KMS-11 (cell line): ENCODE data around the gene CTSD.

Source experiments
- H2AFZ ChIP-seq: fragments of 200-600 bp; sonication (generic); 2 replicates; pipeline ENCODE4 v1.6.1; 2016; ENCODE audit warnings: antibody characterized with exemption, mixed run types, low read depth
- H3K27ac ChIP-seq: fragments of 200-600 bp; sonication (generic); 2 replicates; pipeline ENCODE4 v1.6.1; 2016; ENCODE audit warnings: mild to moderate bottlenecking, mixed run types
- H3K27me3 ChIP-seq: fragments of 200-600 bp; sonication (generic); 2 replicates; pipeline ENCODE4 v1.6.1; 2017; ENCODE audit warnings: mild to moderate bottlenecking, low read depth, mixed run types, moderate library complexity; ENCODE audit not compliant: insufficient read depth
- H3K36me3 ChIP-seq: fragments of 200-600 bp; sonication (generic); 2 replicates; pipeline ENCODE4 v1.6.1; 2017; ENCODE audit warnings: mild to moderate bottlenecking, mixed run types; ENCODE audit not compliant: insufficient read depth
- H3K4me1 ChIP-seq: fragments of 200-600 bp; sonication (generic); 2 replicates; pipeline ENCODE4 v1.6.1; 2016; ENCODE audit warnings: mild to moderate bottlenecking, low read depth, mixed run types; ENCODE audit not compliant: poor library complexity, severe bottlenecking
- H3K4me2 ChIP-seq: fragments of 200-600 bp; sonication (generic); 2 replicates; pipeline ENCODE4 v1.7.0; 2016; ENCODE audit warnings: mild to moderate bottlenecking, mixed run types
- H3K4me3 ChIP-seq: fragments of 200-600 bp; sonication (generic); IDR thresholded peaks from 2 replicates; pipeline ENCODE4 v1.6.1; 2017; ENCODE audit warnings: low read depth, low read length, mixed read lengths; ENCODE audit not compliant: insufficient read depth
- H3K79me2 ChIP-seq: fragments of 200-600 bp; sonication (generic); 2 replicates; pipeline ENCODE4 v1.6.1; 2016; ENCODE audit warnings: low read depth, mixed run types; ENCODE audit not compliant: insufficient read depth
- H3K9ac ChIP-seq: fragments of 200-600 bp; sonication (generic); 2 replicates; pipeline ENCODE4 v1.6.1; 2016; ENCODE audit warnings: mild to moderate bottlenecking, mixed run types
- H4K20me1 ChIP-seq: fragments of 200-600 bp; sonication (generic); 2 replicates; pipeline ENCODE4 v1.6.1; 2016; ENCODE audit warnings: mild to moderate bottlenecking, mixed run types; ENCODE audit not compliant: insufficient read depth
- TF ChIP-seq, protein P1 (sequence below): fragments of 200-600 bp; sonication (generic); conservative IDR thresholded peaks from 2 replicates; pipeline ENCODE4 v1.6.1; 2017; ENCODE audit warnings: low read depth, mild to moderate bottlenecking, antibody characterized with exemption, low read length, moderate library complexity, mixed read lengths

CTSD gene

DNA sequence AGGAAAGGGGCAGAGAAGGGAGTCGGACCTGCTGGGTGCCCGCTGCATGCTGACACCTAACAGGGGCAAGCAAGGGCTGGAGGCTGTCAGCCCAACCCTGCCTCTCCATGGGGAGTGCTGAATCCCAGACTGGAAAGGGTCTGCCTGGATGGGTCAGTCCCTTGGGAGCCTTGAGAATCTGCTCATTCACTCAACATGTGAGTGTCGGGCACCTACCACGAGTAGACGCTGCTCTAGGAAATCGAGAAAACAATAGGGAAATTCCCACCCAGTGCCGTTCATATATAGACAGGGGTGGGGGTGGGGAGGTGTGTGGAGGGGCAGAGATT, 4.4 kb upstream of the CTSD start:
- H3K9ac ChIP-seq: no peak overlapping the region

DNA sequence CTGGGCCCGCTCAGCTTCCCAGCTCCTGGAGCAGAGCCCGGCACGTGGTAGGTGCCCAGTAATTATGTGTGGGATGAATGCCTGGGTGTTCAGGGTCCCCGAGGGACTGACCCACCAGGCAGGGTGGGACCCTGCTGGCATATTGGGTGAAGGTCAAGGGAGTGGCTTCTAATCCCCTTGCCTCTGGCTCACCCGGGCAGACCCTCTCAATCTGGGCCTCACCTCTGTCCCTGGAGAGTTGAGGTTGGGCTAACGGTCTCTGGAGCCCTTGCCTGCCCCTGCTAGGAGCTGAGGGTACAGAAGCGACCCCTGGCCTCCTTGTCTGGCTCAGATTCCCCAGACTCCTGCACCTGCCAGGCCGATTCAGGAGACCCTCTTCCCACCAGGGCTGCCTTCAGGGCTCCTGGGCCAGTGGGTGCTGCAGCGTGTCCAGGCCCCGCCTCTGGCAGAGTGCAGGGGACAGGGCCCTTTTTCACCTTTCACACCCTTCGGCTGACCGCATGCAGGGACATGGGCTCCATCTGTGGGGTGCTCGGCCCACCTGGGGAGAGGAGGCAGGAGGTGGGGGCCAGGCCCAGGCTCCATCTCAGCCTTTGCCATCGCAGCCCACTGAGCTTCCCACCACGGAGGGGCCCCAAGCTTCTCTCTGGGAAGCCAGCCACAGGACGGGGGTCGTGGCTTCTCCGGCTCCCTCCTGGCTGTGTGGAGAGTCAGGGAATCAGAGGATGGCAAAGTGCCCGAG, 3.8 kb upstream of the CTSD start:
- Histone ChIP-seq H2AFZ (no peak overlapping the region), H3K4me1 (peaks cover 6% of the 10 kb centered on the region), H3K27ac (no peak overlapping the region), H3K4me3 (no peak overlapping the region), H4K20me1 (no peaks in the 10 kb centered on the region), H3K9ac (no peak overlapping the region), H3K79me2 (no peaks in the 10 kb centered on the region), H3K27me3 (peaks cover 17% of the 10 kb centered on the region; the same call in 1 of the 2 replicates), H3K36me3 (no peaks in the 10 kb centered on the region), H3K4me2 (no peak overlapping the region)
- TF ChIP-seq, protein P1, sequence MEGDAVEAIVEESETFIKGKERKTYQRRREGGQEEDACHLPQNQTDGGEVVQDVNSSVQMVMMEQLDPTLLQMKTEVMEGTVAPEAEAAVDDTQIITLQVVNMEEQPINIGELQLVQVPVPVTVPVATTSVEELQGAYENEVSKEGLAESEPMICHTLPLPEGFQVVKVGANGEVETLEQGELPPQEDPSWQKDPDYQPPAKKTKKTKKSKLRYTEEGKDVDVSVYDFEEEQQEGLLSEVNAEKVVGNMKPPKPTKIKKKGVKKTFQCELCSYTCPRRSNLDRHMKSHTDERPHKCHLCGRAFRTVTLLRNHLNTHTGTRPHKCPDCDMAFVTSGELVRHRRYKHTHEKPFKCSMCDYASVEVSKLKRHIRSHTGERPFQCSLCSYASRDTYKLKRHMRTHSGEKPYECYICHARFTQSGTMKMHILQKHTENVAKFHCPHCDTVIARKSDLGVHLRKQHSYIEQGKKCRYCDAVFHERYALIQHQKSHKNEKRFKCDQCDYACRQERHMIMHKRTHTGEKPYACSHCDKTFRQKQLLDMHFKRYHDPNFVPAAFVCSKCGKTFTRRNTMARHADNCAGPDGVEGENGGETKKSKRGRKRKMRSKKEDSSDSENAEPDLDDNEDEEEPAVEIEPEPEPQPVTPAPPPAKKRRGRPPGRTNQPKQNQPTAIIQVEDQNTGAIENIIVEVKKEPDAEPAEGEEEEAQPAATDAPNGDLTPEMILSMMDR: no peak

More for the DNA sequence above, 4.4 kb upstream of the CTSD start:
- H3K4me2 ChIP-seq: no peak overlapping the region
- no peak overlapping the region for H3K27ac ChIP-seq
- TF ChIP-seq, protein P1: no peak
- peaks cover 7% of the 10 kb centered on the region for H3K4me1 ChIP-seq
- no peaks in the 10 kb centered on the region for H4K20me1 ChIP-seq
- H3K79me2 ChIP-seq: no peaks in the 10 kb centered on the region
- no peaks in the 10 kb centered on the region for H3K36me3 ChIP-seq
- H3K27me3 ChIP-seq: peaks cover 17% of the 10 kb centered on the region; the same call in 1 of the 2 replicates
- no peak overlapping the region for H2AFZ ChIP-seq
- no peak overlapping the region for H3K4me3 ChIP-seq

DNA sequence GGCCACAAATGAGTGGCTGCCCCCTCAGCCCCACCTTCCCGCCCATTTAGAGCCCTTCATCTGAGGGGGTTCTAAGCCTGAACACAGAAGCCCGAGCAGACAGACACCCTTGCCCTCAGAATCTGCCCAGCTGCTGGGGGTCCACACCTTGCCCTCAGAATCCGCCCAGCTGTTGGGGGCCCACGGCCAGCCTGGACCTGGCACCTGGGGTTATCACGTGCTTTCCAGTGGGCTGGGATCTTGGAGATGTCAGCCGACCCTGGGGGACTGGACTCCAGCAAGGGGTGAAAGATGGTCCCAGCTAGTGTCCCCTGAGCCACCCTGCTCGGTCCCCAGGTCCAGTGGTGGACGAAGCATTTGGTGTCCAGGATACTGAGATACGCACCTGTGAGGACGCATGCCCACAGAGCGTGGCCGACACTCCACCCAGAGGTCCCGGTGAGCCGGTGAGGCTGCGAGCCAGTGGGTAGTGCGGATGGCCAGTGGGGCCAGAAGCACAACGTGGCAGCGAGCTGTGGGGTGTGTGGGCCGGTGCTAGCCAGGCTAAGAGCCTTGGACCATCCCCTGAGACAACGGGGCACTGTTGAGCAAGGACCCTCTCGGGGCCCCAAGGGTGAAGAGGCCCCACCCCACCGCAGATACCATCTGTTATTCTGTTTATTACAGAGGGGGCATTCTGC, 3.1 kb upstream of the CTSD start:
- H3K27me3 ChIP-seq: peaks cover 14% of the 10 kb centered on the region; the same call in 1 of the 2 replicates
- no peaks in the 10 kb centered on the region for H3K36me3 ChIP-seq
- no peaks in the 10 kb centered on the region for H3K79me2 ChIP-seq
- no peak overlapping the region for H3K9ac ChIP-seq
- no peak overlapping the region for H3K4me3 ChIP-seq
- H4K20me1 ChIP-seq: no peaks in the 10 kb centered on the region
- TF ChIP-seq, protein P1: no peak
- no peak overlapping the region for H3K27ac ChIP-seq
- H3K4me2 ChIP-seq: no peak overlapping the region
- H3K4me1 ChIP-seq: peaks cover 4% of the 10 kb centered on the region
- no peak overlapping the region for H2AFZ ChIP-seq

DNA sequence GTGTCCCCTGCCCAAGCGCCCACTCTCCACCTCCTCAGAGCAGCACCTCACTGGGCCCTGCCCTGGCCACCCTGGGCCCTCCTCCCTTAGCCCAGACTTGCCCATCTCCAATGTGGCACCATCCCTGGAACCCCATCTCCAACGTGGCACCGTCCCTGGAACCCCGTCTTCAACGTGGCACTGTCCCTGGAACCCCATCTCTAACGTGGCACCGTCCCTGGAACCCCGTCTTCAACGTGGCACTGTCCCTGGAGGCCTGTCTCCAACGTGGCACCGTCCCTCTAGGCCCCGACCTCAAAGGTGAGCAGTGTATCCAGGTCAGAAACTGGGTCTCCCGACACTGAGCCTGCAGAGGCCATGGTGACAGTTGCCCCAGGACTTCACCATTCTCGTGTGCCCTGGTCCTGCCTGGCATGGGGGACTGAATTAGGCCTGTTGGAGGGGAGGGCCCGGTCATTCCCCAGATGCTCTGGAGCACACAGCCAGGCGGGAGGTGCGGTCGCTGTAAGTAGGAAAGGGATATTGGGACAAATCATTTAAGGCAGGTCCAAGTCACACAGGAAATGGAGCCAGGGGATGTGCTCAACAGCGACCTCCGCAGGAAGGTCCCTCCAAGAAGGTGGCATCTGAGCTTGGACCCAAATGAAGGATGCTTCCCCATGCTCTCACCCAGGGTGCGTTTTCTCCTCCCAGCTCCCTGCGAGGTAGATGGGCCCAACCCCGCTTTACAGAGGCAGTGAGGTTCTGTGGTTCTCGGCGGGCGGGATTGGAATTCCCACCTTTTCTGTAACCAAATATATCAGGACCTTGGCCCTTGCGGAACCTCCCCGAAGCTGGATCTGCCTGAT, 2.4 kb upstream of the CTSD start:
- TF ChIP-seq, protein P1: no peak
- H3K4me1 ChIP-seq: peaks cover 4% of the 10 kb centered on the region

More for the DNA sequence above, 2.4 kb upstream of the CTSD start:
- Histone ChIP-seq H3K36me3 (no peaks in the 10 kb centered on the region), H3K79me2 (no peaks in the 10 kb centered on the region), H3K9ac (no peak overlapping the region), H2AFZ (no peak overlapping the region), H3K27me3 (peaks cover 6% of the 10 kb centered on the region; the same call in 1 of the 2 replicates), H4K20me1 (no peaks in the 10 kb centered on the region), H3K4me3 (no peak overlapping the region), H3K4me2 (no peak overlapping the region), H3K27ac (no peak overlapping the region)
